ENCODE data around the gene NEB. TPM values are rescaled to one million over a fixed set of nuclear protein-coding genes. Genes with fewer than 3 reads are reported as not detected.

NEB gene
- total RNA-seq, 3 donors from 2014 or later (not counting 1 experiment from before 2014, with no cell fraction given): 5.0 to 5.7 (median 5.4) TPM

GRCh38 chr2:151782378-151783132 lies 48.3 kb upstream of the NEB start:
- peaks cover 17% of the 10 kb centered on the region for H3K36me3 ChIP-seq (ENCODE audit: control insufficient read depth, insufficient read depth, low read length)

GRCh38 chr2:151781642-151782041 lies 47.4 kb upstream of the NEB start:
- H3K36me3 ChIP-seq (ENCODE audit: control insufficient read depth, insufficient read depth, low read length): peaks cover 17% of the 10 kb centered on the region

More at GRCh38 chr2:151782378-151783132, 48.3 kb upstream of the NEB start:
- Mint-ChIP-seq H3K4me3 (no peak overlapping the region), H3K27me3 (ENCODE audit: low read depth in 2 of 2) (no peaks in the 10 kb centered on the region), H3K36me3 (peaks cover 30% of the 10 kb centered on the region), H3K9me3 (no peaks in the 10 kb centered on the region), H3K27ac (no peak overlapping the region), H3K4me1 (peaks cover 7 to 24% of the 10 kb centered on the region in 2 donors)
- intact Hi-C loops (cut with micrococcal nuclease): no loop called here
- Histone ChIP-seq H3K27me3 (ENCODE audit: control insufficient read depth, insufficient read depth, low read length) (no peaks in the 10 kb centered on the region), H3K9me3 (ENCODE audit: control insufficient read depth, insufficient read depth, low read length) (no peaks in the 10 kb centered on the region), H3K4me3 (ENCODE audit: low read length) (no peak overlapping the region), H3K4me1 (ENCODE audit: control insufficient read depth, insufficient read depth, low read length) (no peaks in the 10 kb centered on the region), H3K27ac (ENCODE audit: low read length) (no peak overlapping the region)
- ATAC-seq (no peak), DNase-seq (no peak)
- TF ChIP-seq CTCF (IDR thresholded peaks at IDR 0.05): no peak
- WGBS (ENCODE audit: insufficient coverage): 83% methylated on average over 5 of the region's 6 CpGs

GRCh38 chr2:151780938-151781337 lies 46.7 kb upstream of the NEB start:
- Histone ChIP-seq H3K9me3 (ENCODE audit: control insufficient read depth, insufficient read depth, low read length) (no peaks in the 10 kb centered on the region), H3K36me3 (ENCODE audit: control insufficient read depth, insufficient read depth, low read length) (peaks cover 17% of the 10 kb centered on the region), H3K27ac (ENCODE audit: low read length) (no peak overlapping the region), H3K4me3 (ENCODE audit: low read length) (no peak overlapping the region), H3K4me1 (ENCODE audit: control insufficient read depth, insufficient read depth, low read length) (no peaks in the 10 kb centered on the region), H3K27me3 (ENCODE audit: control insufficient read depth, insufficient read depth, low read length) (no peaks in the 10 kb centered on the region)
- no peak for TF ChIP-seq CTCF (IDR thresholded peaks at IDR 0.05)
- Mint-ChIP-seq H3K27me3 (ENCODE audit: low read depth in 2 of 2) (no peaks in the 10 kb centered on the region), H3K27ac (no peak overlapping the region), H3K4me3 (no peak overlapping the region), H3K36me3 (peaks cover 30% of the 10 kb centered on the region), H3K4me1 (peaks cover 7 to 24% of the 10 kb centered on the region in 2 donors), H3K9me3 (no peaks in the 10 kb centered on the region)
- DNase-seq: no peak
- intact Hi-C loops (cut with micrococcal nuclease): no loop called here
- no peak for ATAC-seq

More at GRCh38 chr2:151781642-151782041, 47.4 kb upstream of the NEB start:
- H3K9me3 ChIP-seq (ENCODE audit: control insufficient read depth, insufficient read depth, low read length): no peaks in the 10 kb centered on the region
- H3K27me3 ChIP-seq (ENCODE audit: control insufficient read depth, insufficient read depth, low read length): no peaks in the 10 kb centered on the region
- 98% methylated on average over 4 of the region's 4 CpGs for whole genome bisulfite sequencing (ENCODE audit: insufficient coverage)
- no peak for ATAC-seq
- intact Hi-C loops (cut with micrococcal nuclease): no loop called here
- H3K4me3 ChIP-seq (ENCODE audit: low read length): no peak overlapping the region
- no peaks in the 10 kb centered on the region for H3K9me3 Mint-ChIP-seq
- no peak overlapping the region for H3K27ac Mint-ChIP-seq
- H3K27ac ChIP-seq (ENCODE audit: low read length): no peak overlapping the region
- no peak for TF ChIP-seq CTCF (IDR thresholded peaks at IDR 0.05)
- peaks cover 7 to 24% of the 10 kb centered on the region in 2 donors for H3K4me1 Mint-ChIP-seq
- H3K27me3 Mint-ChIP-seq (ENCODE audit: low read depth in 2 of 2): no peaks in the 10 kb centered on the region
- peaks cover 30% of the 10 kb centered on the region for H3K36me3 Mint-ChIP-seq
- H3K4me3 Mint-ChIP-seq: no peak overlapping the region
- no peak for DNase-seq
- H3K4me1 ChIP-seq (ENCODE audit: control insufficient read depth, insufficient read depth, low read length): no peaks in the 10 kb centered on the region

GRCh38 chr2:151777935-151778334 lies 43.7 kb upstream of the NEB start:
- Mint-ChIP-seq H3K4me1 (peaks cover 7 to 9% of the 10 kb centered on the region in 2 donors), H3K27ac (no peak overlapping the region), H3K36me3 (peaks cover 20% of the 10 kb centered on the region), H3K9me3 (no peaks in the 10 kb centered on the region), H3K27me3 (ENCODE audit: low read depth in 2 of 2) (no peaks in the 10 kb centered on the region), H3K4me3 (no peak overlapping the region)
- no peak for TF ChIP-seq CTCF (IDR thresholded peaks at IDR 0.05)
- Histone ChIP-seq H3K9me3 (ENCODE audit: control insufficient read depth, insufficient read depth, low read length) (no peaks in the 10 kb centered on the region), H3K36me3 (ENCODE audit: control insufficient read depth, insufficient read depth, low read length) (peaks cover 3% of the 10 kb centered on the region), H3K27me3 (ENCODE audit: control insufficient read depth, insufficient read depth, low read length) (no peaks in the 10 kb centered on the region), H3K4me3 (ENCODE audit: low read length) (no peak overlapping the region), H3K27ac (ENCODE audit: low read length) (no peak overlapping the region), H3K4me1 (ENCODE audit: control insufficient read depth, insufficient read depth, low read length) (no peaks in the 10 kb centered on the region)
- WGBS (ENCODE audit: insufficient coverage): 100% methylated on average over 1 of the region's 2 CpGs
- ATAC-seq: no peak
- intact Hi-C loops (cut with micrococcal nuclease): no loop called here
- DNase-seq: no peak
